AG04450 (cell line): ENCODE measurements around the gene TMEM200A. TPM values are rescaled to one million over a fixed set of nuclear protein-coding genes. Genes with fewer than 3 reads are reported as not detected.
"Not testable (repeated sequence)": the region's sequence is repeated elsewhere in the genome, so short reads cannot be mapped to it uniquely, and the experiment has no call there.

Experiments used
- CTCF ChIA-PET: fragments of 300-600, 350-600 bp; formaldehyde crosslinking; extraction: SDS; loops from one replicate; lab custom pipeline; 2022; ENCODE audit warnings: antibody characterized with exemption, inconsistent platforms; lab: Charles Lee
- POLR2A ChIA-PET: fragments of 350-600 bp; formaldehyde crosslinking; extraction: SDS; loops from one replicate; lab custom pipeline; 2021; ENCODE audit warnings: antibody characterized with exemption, inconsistent platforms; lab: Yijun Ruan, JAX
- DNase-seq: peaks from one replicate; pipeline ENCODE4 v3.0.0-alpha.2; 2011; ENCODE audit warnings: low read depth, low spot score
- H3K27ac ChIP-seq: one replicate; pipeline ENCODE4 v1.5.1; 2012; ENCODE audit warnings: low read depth, low read length, control low read depth
- H3K27me3 ChIP-seq: one replicate; pipeline ENCODE4 v1.6.0; 2012; ENCODE audit warnings: low read length; ENCODE audit not compliant: control insufficient read depth, insufficient read depth
- H3K4me3 ChIP-seq: 2 replicates; pipeline ENCODE4 v1.5.1; 2011; ENCODE audit warnings: mild to moderate bottlenecking, low read depth, low read length, control low read depth
- H3K9me3 ChIP-seq: 2 replicates; pipeline ENCODE4 v1.5.1; 2012; ENCODE audit warnings: low read length; ENCODE audit not compliant: control insufficient read depth, insufficient read depth
- CTCF ChIP-seq: IDR thresholded peaks from 2 replicates; pipeline ENCODE4 v1.5.1; 2011; ENCODE audit warnings: low read depth, low read length, control low read depth, inconsistent platforms
- polyA plus RNA-seq: library from polyadenylated mRNA; depleted of rRNA; stranded (reverse); fragments of >200 nt; gene quantifications from 2 replicates; pipeline ENCODE4 v1.2.3, GENCODE V29; 2011

The TMEM200A gene
- polyA plus RNA-seq, 1 experiment: 34.5 TPM

- H3K9me3 ChIP-seq: no peaks in the 10 kb centered on the region
- no peak for DNase-seq
- TF ChIP-seq CTCF: no peak
- H3K27me3 ChIP-seq: no peaks in the 10 kb centered on the region
- no peak overlapping the region for H3K4me3 ChIP-seq
- H3K27ac ChIP-seq: no peak overlapping the region
- ChIA-PET CTCF (interaction anchor here (0.5 to 2.7 kb wide), 5 partner anchors 32 to 548 kb away, joined by 3 to 11 read pairs (median 5); partner anchors contain the start of gene TMEM200A), POLR2A (no interaction called here)
Observed at GRCh38 chr6:130326496-130326895, 39.3 kb upstream of the TMEM200A start.

GRCh38 chr6:130337534-130337933, 28.3 kb upstream of the TMEM200A start:
- H3K9me3 ChIP-seq: no peaks in the 10 kb centered on the region
- H3K4me3 ChIP-seq: no peak overlapping the region
- no peak overlapping the region for H3K27ac ChIP-seq
- no peak for TF ChIP-seq CTCF
- ChIA-PET POLR2A (no interaction called here), CTCF (no interaction called here)
- H3K27me3 ChIP-seq: no peaks in the 10 kb centered on the region
- no peak for DNase-seq

- H3K27ac ChIP-seq, CTCF ChIA-PET, H3K9me3 ChIP-seq, H3K27me3 ChIP-seq, DNase-seq, POLR2A ChIA-PET, H3K4me3 ChIP-seq: not testable (repeated sequence)
Observed at GRCh38 chr6:130346324-130346723, 19.5 kb upstream of the TMEM200A start.

- Histone ChIP-seq H3K27me3 (no peaks in the 10 kb centered on the region), H3K4me3 (no peak overlapping the region), H3K27ac (no peak overlapping the region), H3K9me3 (no peaks in the 10 kb centered on the region)
- CTCF ChIA-PET: interaction anchor here (1.5 kb wide), 1 partner anchor 11 kb away, joined by 4 read pairs; the partner anchor contains the start of gene TMEM200A
- no peak for DNase-seq
- no peak for TF ChIP-seq CTCF
- POLR2A ChIA-PET: no interaction called here
Observed at GRCh38 chr6:130354322-130354721, 11.5 kb upstream of the TMEM200A start.

- no peaks in the 10 kb centered on the region for H3K27me3 ChIP-seq
- DNase-seq: no peak
- TF ChIP-seq CTCF: no peak
- H3K4me3 ChIP-seq: no peak overlapping the region
- POLR2A ChIA-PET: no interaction called here
- CTCF ChIA-PET: interaction anchor here (1.2 kb wide), 1 partner anchor 10 kb away, joined by 5 read pairs; the partner anchor contains the start of gene TMEM200A
- no peak overlapping the region for H3K27ac ChIP-seq
- H3K9me3 ChIP-seq: no peaks in the 10 kb centered on the region
Observed at GRCh38 chr6:130355572-130355971, 10.2 kb upstream of the TMEM200A start.
